H54 (cell line): Measurements from ENCODE around the gene RAB15.

ENCODE experiments used
- DNase-seq: peaks from one replicate; pipeline ENCODE4 v3.0.0; 2011; ENCODE audit warnings: low spot score, mixed read lengths; ENCODE audit not compliant: insufficient read length
- FAIRE-seq: peaks from 3 replicates; lab custom pipeline; 2011; peaks lifted over from hg19 to GRCh38; lab: Jason Lieb, UNC
- POLR2A ChIP-seq: IDR thresholded peaks from 2 replicates; pipeline ENCODE4 v1.6.1; 2011; ENCODE audit warnings: low read depth, mild to moderate bottlenecking, low read length

The RAB15 gene

DNA sequence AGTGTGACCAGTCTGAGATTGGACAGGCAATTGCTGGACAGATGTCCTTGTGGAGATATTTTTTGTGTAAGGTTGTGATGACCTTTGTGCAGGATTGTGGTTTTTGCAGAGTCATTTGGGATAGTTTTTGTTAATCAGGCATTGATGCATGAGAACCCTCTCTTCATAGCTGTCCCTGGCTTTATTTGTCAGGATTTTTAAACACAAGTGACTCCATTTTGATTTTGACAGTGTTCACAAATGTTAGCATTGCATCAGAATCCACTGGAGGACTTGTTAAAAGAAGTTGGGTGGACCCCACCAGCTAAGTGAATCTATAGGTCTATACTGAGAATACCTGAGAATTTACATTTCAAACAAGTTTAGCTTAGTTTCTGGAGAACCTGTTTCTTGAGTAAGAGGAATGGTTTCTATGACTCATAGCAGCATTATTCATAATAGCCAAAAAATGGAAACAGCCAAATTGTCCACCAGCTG is 26.4 kb upstream of the RAB15 start:
- TF ChIP-seq POLR2A: no peak
- no peak for DNase-seq
- peak; percentile 73 for FAIRE-seq

DNA sequence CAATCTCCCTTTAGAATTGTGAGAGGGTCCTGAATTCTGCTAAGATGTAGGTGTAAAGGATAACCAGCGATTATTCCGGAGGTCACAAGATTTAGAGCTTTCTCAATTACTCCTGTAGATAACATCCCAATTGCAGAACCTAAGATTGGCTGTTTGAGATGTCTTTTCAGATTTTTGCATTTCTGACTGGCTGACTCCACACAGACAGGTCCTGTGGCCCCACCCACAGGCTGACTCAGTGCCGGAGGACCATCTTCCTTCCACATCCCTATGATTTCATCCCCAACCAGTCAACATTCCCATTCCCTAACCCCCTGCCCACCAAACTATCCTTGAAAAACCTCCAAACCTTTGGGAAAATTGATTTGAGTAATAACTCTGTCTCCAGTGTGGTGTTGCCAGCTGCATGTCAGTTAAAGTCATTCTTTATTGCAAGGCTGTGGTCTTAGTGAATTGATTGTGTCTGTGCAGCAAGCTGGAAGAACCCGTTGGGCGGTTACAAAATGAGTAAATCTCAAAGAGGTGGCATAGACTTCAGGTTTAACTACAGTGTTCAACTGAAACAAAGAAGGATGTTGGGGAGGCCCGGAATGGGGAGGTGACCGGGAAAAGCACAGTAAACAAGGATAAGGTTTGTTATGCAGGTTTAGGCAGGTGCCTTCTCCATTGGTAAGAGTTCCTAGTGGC is 25.1 kb upstream of the RAB15 start:
- no peak for DNase-seq
- TF ChIP-seq POLR2A: no peak
- peak; percentile 84 for FAIRE-seq

DNA sequence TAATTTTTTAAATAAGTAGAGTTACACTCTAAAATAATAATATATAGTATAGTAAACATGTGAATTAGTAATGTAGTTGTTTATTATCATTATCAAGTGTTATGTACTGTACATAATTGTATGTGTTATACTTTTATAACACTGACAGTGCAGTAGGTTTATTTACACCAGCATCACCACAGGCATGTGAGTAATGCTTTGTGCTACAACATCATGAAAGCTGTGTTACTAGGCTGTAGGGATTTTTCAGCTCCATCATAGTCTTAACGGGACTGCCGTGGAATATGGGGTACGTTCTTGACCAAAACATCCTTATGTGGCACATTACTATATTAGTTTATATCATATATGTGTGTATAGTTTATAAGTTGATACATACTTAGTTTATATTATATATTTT is 23.2 kb upstream of the RAB15 start:
- no peak for FAIRE-seq
- DNase-seq: no peak
- TF ChIP-seq POLR2A: no peak

- no peak for DNase-seq
- no peak for TF ChIP-seq POLR2A
- FAIRE-seq: no peak
Measured at GRCh38 chr14:64994540-64994939, 22.4 kb upstream of the RAB15 start.

DNA sequence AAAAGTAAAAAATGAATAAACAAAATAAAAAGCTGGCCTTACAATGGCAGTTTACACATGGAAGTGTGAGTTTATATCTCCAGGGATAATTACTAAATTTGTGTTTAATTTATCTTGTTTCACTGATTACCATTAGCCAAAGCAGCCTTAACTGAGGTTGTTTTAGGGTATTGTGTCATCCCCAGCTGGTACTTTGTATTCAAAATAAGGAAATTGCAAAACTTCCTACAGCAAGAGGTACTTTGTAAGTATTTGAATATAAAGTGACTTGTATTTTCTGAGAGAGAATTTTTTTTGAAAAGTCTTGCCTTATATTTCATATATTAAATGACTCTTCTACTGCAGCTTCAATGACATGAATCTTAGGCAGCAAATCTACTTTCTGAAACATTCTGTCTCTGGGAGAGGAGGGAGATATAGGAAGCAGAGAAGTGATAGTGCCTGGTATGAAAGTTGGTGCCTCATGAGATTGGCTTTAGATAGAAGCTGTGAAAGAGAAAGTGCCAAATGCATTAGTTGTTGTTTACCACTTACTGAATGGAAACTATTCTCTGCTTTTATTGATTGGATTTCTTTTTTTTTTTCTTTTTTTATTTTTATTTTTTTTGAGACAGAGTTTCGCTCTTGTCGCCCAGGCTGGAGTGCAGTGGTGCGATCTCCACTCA is 21.3 kb upstream of the RAB15 start:
- no peak for DNase-seq

GRCh38 chr14:64992328-64992885 is 20.3 kb upstream of the RAB15 start:
- no peak for DNase-seq
- TF ChIP-seq POLR2A: no peak
- FAIRE-seq: no peak

More for the DNA sequence above, 21.3 kb upstream of the RAB15 start:
- no peak for FAIRE-seq
- TF ChIP-seq POLR2A: no peak

DNA sequence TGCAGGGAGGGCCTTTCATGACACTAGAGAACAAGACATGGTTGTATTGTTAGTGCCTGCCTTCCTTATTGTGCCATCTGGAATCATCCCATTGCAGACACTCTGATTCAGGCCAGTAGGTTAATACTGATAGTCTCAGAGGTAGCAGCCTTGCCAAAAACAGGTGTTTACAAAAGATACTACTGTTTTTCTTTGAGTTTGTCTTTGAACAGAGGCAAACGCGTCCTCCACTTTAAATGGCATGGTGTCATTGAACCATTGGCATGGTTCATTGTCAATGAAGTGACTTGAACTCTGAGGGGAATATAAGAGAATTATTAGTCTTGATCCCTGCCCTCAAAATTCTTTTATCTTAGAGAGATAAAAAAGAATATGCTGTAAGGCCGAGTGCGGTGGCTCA is 18.8 kb upstream of the RAB15 start:
- no peak for TF ChIP-seq POLR2A
- FAIRE-seq: no peak
- no peak for DNase-seq

DNA sequence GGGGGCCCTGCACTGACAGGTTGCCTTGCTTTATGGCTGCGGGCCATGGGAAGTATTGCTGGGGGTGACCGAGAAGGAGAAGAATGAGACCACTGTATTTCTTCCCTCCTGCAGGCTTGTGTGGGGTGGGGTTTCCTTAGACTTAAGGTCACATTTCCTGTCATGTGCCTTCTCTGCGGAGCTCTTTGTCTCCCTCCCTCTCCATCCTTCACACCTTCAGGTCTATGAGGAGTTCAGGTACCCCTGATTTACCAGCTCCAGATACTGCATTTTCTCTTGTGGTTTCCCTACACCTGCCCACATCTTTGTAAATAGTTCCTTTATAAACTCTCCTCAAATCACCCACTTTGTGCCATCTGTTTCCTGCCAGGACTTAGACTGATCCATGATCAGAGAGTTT is 18.2 kb upstream of the RAB15 start:
- DNase-seq: no peak
- no peak for TF ChIP-seq POLR2A
- no peak for FAIRE-seq

GRCh38 chr14:64987438-64987767 is 15.3 kb upstream of the RAB15 start:
- DNase-seq: no peak
- TF ChIP-seq POLR2A: no peak
- no peak for FAIRE-seq

DNA sequence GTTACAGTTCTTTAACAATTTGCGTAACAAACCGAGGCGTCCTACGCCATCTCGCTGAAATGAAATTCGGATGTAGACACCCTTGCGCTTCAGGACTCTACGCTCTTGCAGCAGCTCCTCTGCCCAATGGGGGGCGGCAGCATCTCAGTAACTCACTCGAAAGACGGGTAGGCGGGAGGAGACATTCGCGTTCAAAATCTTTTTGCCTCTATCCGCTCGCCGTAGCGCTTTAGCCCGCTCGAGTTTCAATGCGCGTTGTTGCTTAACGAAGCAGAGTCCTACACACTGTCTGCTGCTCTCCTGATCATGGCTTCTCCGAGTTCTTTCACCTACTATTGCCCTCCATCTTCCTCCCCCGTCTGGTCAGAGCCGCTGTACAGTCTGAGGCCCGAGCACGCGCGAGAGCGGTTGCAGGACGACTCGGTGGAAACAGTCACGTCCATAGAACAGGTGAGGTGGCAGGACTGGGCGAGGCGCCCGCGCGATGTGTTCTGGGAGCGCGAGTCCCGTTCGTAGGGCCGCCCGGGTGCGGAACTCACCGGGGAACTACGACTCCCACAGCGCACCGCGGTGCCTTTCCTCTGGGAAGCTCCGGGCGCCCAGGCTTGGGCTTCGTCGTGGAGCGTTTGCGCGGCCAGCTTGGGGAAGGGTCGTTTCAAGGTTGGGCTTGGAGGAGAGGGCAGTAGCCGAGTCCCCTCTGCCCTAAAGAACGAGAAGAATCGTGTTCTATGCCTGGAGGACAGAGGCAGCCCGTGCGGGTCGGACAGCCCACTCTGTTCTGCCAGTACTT is 14.7 kb upstream of the RAB15 start, which contains the start of gene FNTB:
Gene FNTB, plus strand, starts transcription at position 248 of the 790 bp plus-strand sequence. Its CDS starts 59 bp downstream, at position 307.
- peak; percentile 32 for TF ChIP-seq POLR2A
- FAIRE-seq: peak; percentile 99
- DNase-seq: peak; percentile 89

GRCh38 chr14:64983439-64984310 is 11.5 kb upstream of the RAB15 start:
- DNase-seq: no peak
- FAIRE-seq: peak; percentile 88
- no peak for TF ChIP-seq POLR2A

DNA sequence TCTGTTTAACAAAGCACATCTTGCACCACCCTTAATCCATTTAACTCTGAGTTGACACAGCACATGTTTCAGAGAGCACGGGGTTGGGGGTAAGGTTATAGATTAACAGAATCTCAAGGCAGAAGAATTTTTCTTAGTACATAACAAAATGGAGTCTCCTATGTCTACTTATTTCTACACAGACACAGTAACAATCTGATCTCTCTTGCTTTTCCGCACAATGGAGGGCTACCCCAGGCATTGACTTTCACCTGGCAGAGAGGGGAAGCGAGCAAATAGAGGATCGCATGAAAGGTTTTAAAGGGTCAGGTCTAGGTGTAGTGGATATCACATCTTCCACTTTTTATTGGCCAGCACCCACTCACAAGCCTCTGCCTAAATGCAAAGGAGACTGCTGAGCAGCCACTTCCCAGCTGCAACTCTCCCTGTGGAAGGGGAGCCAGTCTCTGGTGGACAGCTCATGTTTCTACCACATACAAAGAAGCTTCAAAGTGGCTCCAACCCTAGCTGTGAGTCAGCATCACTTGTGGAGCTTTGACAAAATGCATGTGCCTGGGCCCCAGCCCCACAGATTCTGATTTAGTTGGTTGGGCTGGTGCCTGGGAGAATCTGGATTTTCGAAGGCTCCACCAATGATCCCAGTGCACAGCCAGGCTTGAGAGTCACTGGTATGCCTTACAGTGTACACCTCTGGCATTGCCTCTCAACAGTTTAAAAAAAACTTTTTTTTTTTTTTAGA is 7.4 kb upstream of the RAB15 start:
- no peak for TF ChIP-seq POLR2A
- FAIRE-seq: peak; percentile 94
- DNase-seq: no peak

DNA sequence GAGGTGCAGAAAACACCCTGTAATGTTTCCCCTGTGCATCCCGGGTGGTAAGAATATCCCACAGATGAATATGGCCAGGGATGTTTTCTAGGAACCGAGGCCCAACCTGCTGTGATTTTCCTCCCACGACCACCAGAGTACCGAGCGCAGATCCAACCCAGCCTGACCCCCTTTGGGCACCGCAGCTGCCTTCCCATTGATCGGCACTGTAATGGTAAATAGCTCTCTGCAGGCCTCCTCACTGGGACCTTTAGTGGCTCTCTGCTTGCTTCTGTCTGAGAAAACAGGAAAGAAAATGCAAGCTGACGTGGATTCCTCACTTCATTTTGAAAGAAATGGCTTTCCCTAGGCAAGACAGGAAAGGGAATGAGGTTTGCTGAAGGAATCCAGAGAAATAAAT is 2.4 kb upstream of the RAB15 start:
- TF ChIP-seq POLR2A: no peak
- no peak for FAIRE-seq
- no peak for DNase-seq
